Activated CD4-positive, alpha-beta T cell treated with anti-CD3 and anti-CD28 coated beads, Interleukin-2, amount 50 U/mL, for 24 hours (primary cell): ENCODE results near the gene ZNF326.
"Not testable (repeated sequence)": the region's sequence is repeated elsewhere in the genome, so short reads cannot be mapped to it uniquely, and the experiment has no call there.

ENCODE experiments used
- DNase-seq, 2 donors: peaks; one replicate each; pipeline ENCODE4 v3.0.0-alpha.2; 2020; ENCODE audit warnings: low read depth in 1 of 2, low spot score in 1 of 2

The ZNF326 gene

GRCh38 chr1:89995598-89996449, 914 bp downstream of the ZNF326 start:
- DNase-seq = no peak

- no peak for DNase-seq
Observed at GRCh38 chr1:89996450-89997110, 1.7 kb downstream of the ZNF326 start.

GRCh38 chr1:89997152-89997551, 2.2 kb downstream of the ZNF326 start:
- not testable (repeated sequence) for DNase-seq

DNA sequence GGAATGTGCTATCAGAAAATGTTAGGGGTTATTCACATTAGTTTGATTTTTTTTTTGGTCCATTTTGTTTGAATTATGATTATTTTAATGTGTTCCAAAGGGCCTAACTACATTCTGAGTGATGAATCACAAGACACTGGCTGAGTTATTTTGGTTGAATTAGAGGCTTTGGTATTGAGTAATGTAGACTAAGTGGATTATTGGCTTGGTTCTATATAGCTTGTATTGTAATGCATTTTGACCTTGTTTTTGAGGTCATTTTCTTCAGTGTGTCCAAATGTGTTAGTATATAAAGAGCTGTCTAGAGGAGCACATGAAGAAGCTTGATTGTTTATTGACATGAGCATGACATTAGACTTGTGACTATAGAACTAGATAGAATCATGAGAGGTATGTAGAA, 3.4 kb downstream of the ZNF326 start:
- DNase-seq = no peak

- DNase-seq = no peak
Observed at GRCh38 chr1:89999208-89999607, 4.3 kb downstream of the ZNF326 start.

GRCh38 chr1:89999628-90000027, 4.7 kb downstream of the ZNF326 start:
- DNase-seq = no peak

DNA sequence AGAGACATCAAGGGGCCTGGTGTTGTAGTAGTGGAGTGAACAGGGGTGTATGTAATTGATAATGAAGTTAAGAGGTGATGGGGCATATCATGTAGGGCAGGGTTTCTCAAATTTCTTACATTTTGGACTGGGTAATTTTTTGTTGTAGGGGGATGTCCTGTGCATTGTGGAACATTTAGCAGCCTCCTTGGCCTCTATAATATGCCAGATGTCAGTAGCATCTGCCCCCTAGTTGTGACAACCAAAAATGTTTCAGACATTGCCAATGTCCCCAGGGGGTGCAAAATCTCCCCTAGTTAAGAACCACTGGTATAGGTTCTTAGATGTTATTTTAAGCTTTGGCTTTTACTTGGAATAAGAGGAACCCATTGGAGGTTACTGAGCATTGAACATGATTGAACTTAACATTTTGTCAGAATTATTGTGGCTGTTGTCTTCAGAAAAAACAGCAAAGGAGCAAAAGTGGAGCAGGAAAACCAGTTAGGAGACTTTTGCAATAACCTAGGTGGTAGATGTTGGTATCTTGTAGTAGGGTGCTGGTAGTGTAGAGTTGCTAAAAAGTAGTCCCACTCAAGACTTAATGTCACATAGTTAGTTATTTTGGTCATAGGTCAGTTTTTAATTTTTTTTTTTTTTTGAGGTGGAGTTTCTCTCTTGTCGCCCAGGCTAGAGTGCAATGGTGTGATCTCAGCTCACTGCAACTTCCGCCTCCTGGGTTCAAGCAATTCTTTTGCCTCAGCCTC, 6.2 kb downstream of the ZNF326 start:
- DNase-seq = no peak

DNA sequence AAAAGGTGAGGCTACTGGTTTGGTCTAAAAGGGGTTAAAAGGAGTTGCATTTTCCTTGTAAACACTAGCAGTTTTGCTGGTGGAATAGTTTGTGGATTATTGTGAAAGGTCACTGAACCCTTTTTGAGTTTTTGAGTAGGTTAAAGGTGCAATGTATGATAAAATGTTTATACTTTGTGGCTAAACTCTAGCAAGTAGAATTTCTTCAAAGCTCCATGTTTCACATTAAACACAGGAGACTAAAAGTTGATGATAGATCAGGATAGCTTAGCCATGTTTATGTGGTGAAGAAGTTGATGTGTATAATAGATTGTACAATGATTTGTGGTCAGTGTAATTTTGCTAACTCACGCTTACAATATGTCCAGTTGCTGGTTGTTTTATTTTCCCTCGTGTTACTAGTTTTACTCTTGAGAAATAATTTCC, 13.1 kb downstream of the ZNF326 start:
- DNase-seq = no peak

DNA sequence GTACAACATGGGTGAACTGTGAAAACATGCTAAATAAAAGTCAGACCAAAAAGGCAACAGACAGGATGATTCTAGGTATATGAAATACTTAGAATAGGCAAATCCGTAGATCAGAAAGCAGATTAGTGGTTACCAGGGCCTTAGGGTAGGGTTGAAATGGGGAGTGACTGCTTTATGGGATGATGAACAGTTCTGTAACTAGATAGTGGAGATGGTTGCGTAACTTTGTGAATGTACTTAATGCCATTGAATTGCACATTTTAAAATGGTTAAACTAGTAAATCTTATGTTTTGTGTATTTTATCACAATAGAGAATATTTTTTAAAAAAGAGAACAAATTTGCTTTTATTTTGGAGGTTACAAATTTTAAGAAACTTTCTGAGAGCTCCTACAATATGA, 17.4 kb downstream of the ZNF326 start:
- no peak for DNase-seq

GRCh38 chr1:90023691-90024090, 28.8 kb downstream of the ZNF326 start:
- DNase-seq = no peak

GRCh38 chr1:90027281-90027680, 32.4 kb downstream of the ZNF326 start:
- no peak for DNase-seq

DNA sequence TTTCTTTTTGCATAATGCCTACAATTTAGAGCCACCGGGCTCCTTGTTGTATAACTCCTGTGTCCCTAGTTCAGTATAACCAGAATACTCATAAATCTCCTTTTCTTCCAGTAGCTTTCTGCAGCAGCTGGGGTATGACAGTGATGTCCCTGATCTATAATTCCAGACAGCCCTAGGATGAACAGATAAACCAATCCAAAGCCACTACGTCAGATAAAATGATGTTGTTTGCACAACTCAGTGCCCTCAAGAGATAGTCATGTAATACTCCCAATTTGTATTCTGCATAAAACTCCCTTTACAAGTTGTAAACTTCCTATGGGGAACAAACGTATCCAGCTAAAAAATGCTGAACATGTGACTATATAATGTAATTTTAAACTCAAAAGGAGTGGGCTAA, 44.7 kb downstream of the ZNF326 start:
- no peak for DNase-seq

DNA sequence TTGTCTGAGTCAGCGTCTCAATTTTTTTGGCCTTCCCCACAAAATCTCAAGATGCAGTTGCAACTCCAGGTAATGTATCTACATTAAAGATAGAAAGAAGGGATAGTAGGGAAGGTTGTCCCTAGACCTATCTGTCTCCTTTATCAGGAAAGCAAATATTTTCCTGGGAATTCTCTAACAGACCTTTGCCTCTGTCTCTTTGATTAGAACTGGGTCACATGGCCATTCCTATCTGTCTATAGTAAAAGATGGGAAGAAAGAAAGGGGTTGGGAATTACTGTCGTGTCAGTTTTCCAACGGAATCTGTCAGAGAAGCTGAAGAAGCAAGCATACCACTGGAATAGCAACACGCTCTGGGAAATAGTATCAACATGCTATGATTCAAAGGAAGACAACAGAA, 48.7 kb downstream of the ZNF326 start:
- no peak for DNase-seq

DNA sequence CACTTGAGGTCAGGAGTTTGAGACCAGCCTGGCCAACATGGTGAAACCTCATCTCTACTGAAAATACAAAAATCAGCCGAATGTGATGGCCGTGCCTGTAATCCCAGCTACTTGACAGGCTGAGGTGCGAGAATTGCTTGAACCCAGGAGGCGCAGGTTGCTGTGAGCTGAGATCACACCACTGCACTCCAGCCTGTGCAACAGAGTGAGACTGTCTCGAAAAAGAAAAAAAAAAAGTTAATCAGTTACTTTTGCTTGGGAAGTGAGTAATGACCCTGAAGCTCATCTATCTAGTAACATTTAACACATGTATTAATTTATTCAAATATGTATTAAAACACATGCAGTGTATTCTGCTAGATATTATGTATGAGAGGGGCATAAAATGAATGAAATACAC, 49.4 kb downstream of the ZNF326 start:
- DNase-seq = no peak

DNA sequence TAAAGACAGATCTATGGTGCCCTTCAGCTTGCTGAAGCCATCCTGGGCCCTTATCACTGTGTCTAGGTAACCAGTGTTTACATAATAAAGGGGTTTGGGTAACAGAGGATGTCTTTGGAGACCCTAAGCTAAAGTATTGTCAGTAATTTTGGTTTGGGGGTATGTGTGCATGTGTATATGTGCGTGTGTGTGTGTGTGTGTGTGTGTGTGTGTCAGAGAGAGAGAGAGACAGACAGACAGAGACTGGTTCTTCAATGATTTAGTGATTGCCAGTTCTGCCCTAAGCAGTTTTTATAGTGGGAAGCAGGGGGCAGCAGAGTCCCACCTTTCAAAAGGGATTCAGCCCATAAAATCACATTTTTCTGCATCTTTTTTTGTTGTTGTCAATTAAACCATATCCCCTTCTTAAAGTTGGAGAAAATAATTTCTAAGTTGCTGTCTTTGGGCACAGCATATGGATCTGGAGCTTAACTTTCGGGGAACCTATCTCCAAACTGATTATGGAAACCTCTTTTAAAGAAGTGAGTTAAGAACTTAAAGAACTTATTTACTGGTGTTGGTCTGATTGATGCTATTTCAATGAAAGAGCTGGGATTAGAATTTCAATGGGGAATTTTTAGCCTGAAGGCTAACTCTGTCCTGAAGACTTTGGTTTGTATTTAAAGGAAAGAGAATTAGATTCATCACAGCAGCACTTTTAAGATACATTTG, 51.1 kb downstream of the ZNF326 start:
- DNase-seq = no peak

DNA sequence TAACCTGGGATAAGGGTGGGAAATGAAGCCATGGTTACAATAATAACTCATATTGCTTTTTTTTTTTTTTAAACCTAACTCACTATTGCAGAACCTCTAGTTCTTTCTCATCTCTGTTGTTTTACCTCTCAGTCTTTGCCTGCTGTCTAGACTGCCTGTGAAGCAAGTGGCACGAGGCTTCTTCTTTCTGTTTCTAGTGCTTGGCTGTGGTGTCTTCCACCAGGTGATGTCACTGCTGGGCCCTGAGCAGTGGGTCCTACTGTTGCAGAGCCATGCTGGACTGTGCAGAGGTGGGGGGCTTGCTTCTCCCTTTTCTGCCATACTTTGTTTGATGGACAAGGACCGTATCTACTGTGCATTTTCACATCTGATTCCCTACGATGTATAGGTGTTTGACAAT, 51.7 kb downstream of the ZNF326 start:
- DNase-seq = no peak

DNA sequence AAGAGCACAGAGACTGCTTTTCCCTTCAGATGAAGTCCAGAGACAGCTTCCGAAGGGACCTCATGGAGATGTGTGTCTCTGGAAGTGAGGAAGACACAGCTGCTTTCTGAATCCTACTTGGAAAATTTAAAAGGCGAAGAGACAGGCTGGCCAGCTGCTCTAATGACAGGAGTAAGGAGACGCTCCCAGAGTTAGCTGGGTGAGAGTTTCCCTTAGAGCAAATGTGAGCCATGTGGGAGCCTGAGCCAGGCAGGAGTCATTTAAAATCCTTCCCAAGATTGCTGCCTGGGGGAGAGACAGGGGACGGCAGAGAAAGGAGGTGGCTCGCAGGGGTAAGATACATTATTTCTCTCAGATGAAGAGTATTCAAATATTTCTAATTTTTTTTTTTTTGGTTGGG, 53.1 kb downstream of the ZNF326 start:
- DNase-seq = no peak

DNA sequence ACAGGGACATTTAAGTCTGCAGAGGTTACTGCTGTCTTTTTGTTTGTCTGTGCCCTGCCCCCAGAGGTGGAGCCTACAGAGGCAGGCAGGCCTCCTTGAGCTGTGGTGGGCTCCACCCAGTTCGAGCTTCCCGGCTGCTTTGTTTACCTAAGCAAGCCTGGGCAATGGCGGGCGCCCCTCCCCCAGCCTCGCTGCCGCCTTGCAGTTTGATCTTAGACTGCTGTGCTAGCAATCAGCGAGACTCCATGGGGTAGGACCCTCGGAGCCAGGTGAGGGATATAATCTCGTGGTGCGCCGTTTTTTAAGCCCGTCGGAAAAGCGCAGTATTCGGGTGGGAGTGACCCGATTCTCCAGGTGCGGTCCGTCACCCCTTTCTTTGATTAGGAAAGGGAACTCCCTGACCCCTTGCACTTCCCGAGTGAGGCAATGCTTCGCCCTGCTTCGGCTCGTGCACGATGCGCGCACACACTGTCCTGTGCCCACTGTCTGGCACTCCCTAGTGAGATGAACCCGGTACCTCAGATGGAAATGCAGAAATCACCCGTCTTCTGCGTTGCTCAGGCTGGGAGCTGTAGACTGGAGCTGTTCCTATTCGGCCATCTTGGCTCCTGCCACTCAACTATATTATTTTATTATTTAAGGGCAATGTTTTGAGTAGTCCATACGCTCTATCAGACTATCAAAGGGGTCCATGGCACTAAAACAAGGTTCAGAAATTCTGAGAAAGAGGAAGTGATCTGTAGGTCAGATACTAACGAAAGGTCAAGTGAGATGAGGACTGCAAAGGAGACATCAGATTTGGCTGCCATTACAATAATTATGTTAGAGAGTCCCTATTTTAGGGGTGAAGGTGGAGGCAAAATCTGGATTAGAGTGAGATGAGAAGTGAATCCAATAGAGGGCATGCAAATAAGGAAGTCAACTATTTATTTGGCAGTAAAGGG, 68.1 kb downstream of the ZNF326 start:
- not testable (repeated sequence) for DNase-seq

- not testable (repeated sequence) for DNase-seq
Observed at GRCh38 chr1:90064109-90064508, 69.2 kb downstream of the ZNF326 start.
